Measurements from ENCODE around the gene ZNF580.

Gene ZNF580

GRCh38 chr19:55663846-55664536 is 23.2 kb downstream of the ZNF580 start:
- DNase-seq (ENCODE audit: low spot score) = no peak

GRCh38 chr19:55666343-55667005 is 25.7 kb downstream of the ZNF580 start:
- DNase-seq (ENCODE audit: low spot score) = no peak

- DNase-seq (ENCODE audit: low spot score) = no peak
Observed at GRCh38 chr19:55667006-55667381, 26.2 kb downstream of the ZNF580 start.

GRCh38 chr19:55667511-55667910 is 26.7 kb downstream of the ZNF580 start:
- DNase-seq (ENCODE audit: low spot score) = no peak

- DNase-seq (ENCODE audit: low spot score) = no peak
Observed at GRCh38 chr19:55667958-55668357, 27.2 kb downstream of the ZNF580 start.

- no peak for DNase-seq (ENCODE audit: low spot score)
Observed at GRCh38 chr19:55668603-55669348, 28.0 kb downstream of the ZNF580 start.

- DNase-seq (ENCODE audit: low spot score) = no peak
Observed at GRCh38 chr19:55669418-55670279, 28.8 kb downstream of the ZNF580 start.

GRCh38 chr19:55670280-55671053 is 29.7 kb downstream of the ZNF580 start:
- DNase-seq (ENCODE audit: low spot score) = no peak

- no peak for DNase-seq (ENCODE audit: low spot score)
Observed at GRCh38 chr19:55671054-55671378, 30.2 kb downstream of the ZNF580 start.

GRCh38 chr19:55672418-55672817 is 31.6 kb downstream of the ZNF580 start:
- no peak for DNase-seq (ENCODE audit: low spot score)

GRCh38 chr19:55673465-55673864 is 32.7 kb downstream of the ZNF580 start:
- DNase-seq (ENCODE audit: low spot score) = no peak

- DNase-seq (ENCODE audit: low spot score) = no peak
Observed at GRCh38 chr19:55673889-55674288, 33.1 kb downstream of the ZNF580 start.

- no peak for DNase-seq (ENCODE audit: low spot score)
Observed at GRCh38 chr19:55674459-55674840, 33.6 kb downstream of the ZNF580 start.

GRCh38 chr19:55674841-55675660 is 34.2 kb downstream of the ZNF580 start, which contains the start of gene EPN1:
EPN1 (plus strand) TSS chr19:55675226; CDS start chr19:55678628, 3,402 bp downstream.
- DNase-seq (ENCODE audit: low spot score) = peak; percentile 96

GRCh38 chr19:55675661-55676354 is 35.0 kb downstream of the ZNF580 start:
- no peak for DNase-seq (ENCODE audit: low spot score)

- peak; percentile 58 for DNase-seq (ENCODE audit: low spot score)
Observed at GRCh38 chr19:55676383-55676782, 35.6 kb downstream of the ZNF580 start.

- DNase-seq (ENCODE audit: low spot score) = no peak
Observed at GRCh38 chr19:55676889-55677505, 36.2 kb downstream of the ZNF580 start.

- no peak for DNase-seq (ENCODE audit: low spot score)
Observed at GRCh38 chr19:55677572-55678028, 36.8 kb downstream of the ZNF580 start.

GRCh38 chr19:55678121-55678671 is 37.4 kb downstream of the ZNF580 start:
- no peak for DNase-seq (ENCODE audit: low spot score)
